Fibroblast of lung (primary cell): ENCODE results near the gene ARHGEF4. TPM values are rescaled to one million over a fixed set of nuclear protein-coding genes. Genes with fewer than 3 reads are reported as not detected.

Source experiments
- DNase-seq, 2 donors: peaks; one replicate each; pipeline versions ENCODE4 v3.0.0 to v3.0.0-alpha.2; 2010; ENCODE audit warnings: low read depth in 2 of 2
- H2AFZ ChIP-seq: 2 replicates; pipeline ENCODE4 v1.5.1; 2012; ENCODE audit warnings: low read length, control low read depth, inconsistent platforms
- H3K27ac ChIP-seq: 2 replicates; pipeline ENCODE4 v1.5.1; 2011; ENCODE audit warnings: low read length, control low read depth; ENCODE audit not compliant: insufficient read depth
- H3K27me3 ChIP-seq: 2 replicates; pipeline ENCODE4 v1.5.1; 2011; ENCODE audit warnings: mild to moderate bottlenecking, low read length; ENCODE audit not compliant: control insufficient read depth, insufficient read depth
- H3K36me3 ChIP-seq: 2 replicates; pipeline ENCODE4 v1.5.1; 2011; ENCODE audit warnings: low read length; ENCODE audit not compliant: control insufficient read depth, insufficient read depth
- H3K4me1 ChIP-seq: 2 replicates; pipeline ENCODE4 v1.5.1; 2011; ENCODE audit warnings: low read length; ENCODE audit not compliant: control insufficient read depth, insufficient read depth; ENCODE audit errors: extremely low read depth
- H3K4me2 ChIP-seq: 2 replicates; pipeline ENCODE4 v1.5.1; 2011; ENCODE audit warnings: low read length, control low read depth; ENCODE audit not compliant: insufficient read depth; ENCODE audit errors: extremely low read depth
- H3K4me3 ChIP-seq, 4 experiments: fragments of 200-600 bp in 1 of 4; sonication (generic) in 1 of 4; replicated peaks in 1 of 4; 2 replicates each; pipeline ENCODE4 v1.5.1; 2011 to 2016; ENCODE audit warnings: low read length in 4 of 4, low read depth in 3 of 4, mild to moderate bottlenecking in 3 of 4, control low read depth in 2 of 4, inconsistent platforms in 1 of 4, mixed read lengths in 1 of 4; ENCODE audit not compliant: insufficient read depth in 1 of 4; ENCODE audit errors: control extremely low read depth in 1 of 4
- H3K79me2 ChIP-seq: 2 replicates; pipeline ENCODE4 v1.5.1; 2012; ENCODE audit warnings: mild to moderate bottlenecking, low read length, inconsistent platforms; ENCODE audit not compliant: control insufficient read depth, insufficient read depth
- H3K9ac ChIP-seq: 2 replicates; pipeline ENCODE4 v1.5.1; 2011; ENCODE audit warnings: mild to moderate bottlenecking, low read length, control low read depth; ENCODE audit not compliant: insufficient read depth
- H3K9me3 ChIP-seq: 2 replicates; pipeline ENCODE4 v1.5.1; 2012; ENCODE audit warnings: low read depth, low read length; ENCODE audit not compliant: control insufficient read depth, insufficient read depth
- H4K20me1 ChIP-seq: 2 replicates; pipeline ENCODE4 v1.5.1; 2011; ENCODE audit warnings: low read length; ENCODE audit not compliant: control insufficient read depth, insufficient read depth; ENCODE audit errors: extremely low read depth
- EZH2 ChIP-seq: IDR thresholded peaks from 2 replicates; pipeline ENCODE4 v1.5.1; 2012; ENCODE audit warnings: low read length, control low read depth, mild to moderate bottlenecking; ENCODE audit errors: missing control alignments
- polyA plus RNA-seq, 2 donors: library from polyadenylated mRNA; depleted of rRNA in 1 of 2; stranded (reverse) in 1 of 2; unstranded in 1 of 2; fragments of >200 nt; gene quantifications; 2 replicates each; pipeline ENCODE4 v1.2.1, GENCODE V29; 2011 to 2012; ENCODE audit warnings: missing spikeins in 1 of 2
- total RNA-seq: library from RNA; depleted of rRNA; stranded (reverse); fragments of >200 nt; gene quantifications from 2 replicates; pipeline ENCODE4 v1.2.1, GENCODE V29; 2014
- TF ChIP-seq, protein P1 (sequence below), 2 donors: IDR thresholded peaks in 1 of 2; conservative IDR thresholded peaks in 1 of 2; 1 replicate in 1 of 2; 2 replicates in 1 of 2; pipeline ENCODE4 v1.5.1; 2011 to 2012; ENCODE audit warnings: low read length in 2 of 2, control low read depth in 1 of 2, inconsistent platforms in 1 of 2, low read depth in 1 of 2, mild to moderate bottlenecking in 1 of 2

The ARHGEF4 gene
- total and polyA plus RNA-seq, 2 donors (not counting 1 experiment from before 2014, with no cell fraction given): 0.05 to 0.83 TPM

DNA sequence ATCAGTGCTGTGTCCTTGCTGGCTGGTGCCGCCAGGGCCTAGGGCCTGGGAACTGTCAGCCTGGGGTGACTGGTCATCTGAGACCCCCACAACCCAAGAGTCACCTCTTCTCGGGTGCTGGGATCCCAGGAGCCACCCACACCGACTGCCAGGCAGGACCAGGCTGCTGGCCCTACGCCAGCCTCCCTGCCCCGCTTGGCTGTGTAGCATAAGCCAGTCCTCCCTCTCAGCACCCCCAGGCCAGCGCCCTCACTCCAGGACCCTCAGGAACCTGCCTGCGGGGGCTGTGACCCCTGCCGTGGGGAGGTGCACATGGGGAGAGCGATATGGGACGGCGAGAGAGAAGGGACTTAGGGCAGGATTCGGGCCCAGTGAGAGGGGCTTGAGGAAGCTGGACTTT, 9.5 kb downstream of the ARHGEF4 start:
- Histone ChIP-seq H3K4me3 (no peak overlapping the region), H3K27ac (no peak overlapping the region), H3K36me3 (no peaks in the 10 kb centered on the region), H3K9me3 (no peaks in the 10 kb centered on the region), H3K27me3 (no peaks in the 10 kb centered on the region), H3K4me1 (no peaks in the 10 kb centered on the region), H3K9ac (no peak overlapping the region), H4K20me1 (no peaks in the 10 kb centered on the region), H2AFZ (no peak overlapping the region), H3K79me2 (no peaks in the 10 kb centered on the region), H3K4me2 (no peak overlapping the region)
- TF ChIP-seq, protein P1, sequence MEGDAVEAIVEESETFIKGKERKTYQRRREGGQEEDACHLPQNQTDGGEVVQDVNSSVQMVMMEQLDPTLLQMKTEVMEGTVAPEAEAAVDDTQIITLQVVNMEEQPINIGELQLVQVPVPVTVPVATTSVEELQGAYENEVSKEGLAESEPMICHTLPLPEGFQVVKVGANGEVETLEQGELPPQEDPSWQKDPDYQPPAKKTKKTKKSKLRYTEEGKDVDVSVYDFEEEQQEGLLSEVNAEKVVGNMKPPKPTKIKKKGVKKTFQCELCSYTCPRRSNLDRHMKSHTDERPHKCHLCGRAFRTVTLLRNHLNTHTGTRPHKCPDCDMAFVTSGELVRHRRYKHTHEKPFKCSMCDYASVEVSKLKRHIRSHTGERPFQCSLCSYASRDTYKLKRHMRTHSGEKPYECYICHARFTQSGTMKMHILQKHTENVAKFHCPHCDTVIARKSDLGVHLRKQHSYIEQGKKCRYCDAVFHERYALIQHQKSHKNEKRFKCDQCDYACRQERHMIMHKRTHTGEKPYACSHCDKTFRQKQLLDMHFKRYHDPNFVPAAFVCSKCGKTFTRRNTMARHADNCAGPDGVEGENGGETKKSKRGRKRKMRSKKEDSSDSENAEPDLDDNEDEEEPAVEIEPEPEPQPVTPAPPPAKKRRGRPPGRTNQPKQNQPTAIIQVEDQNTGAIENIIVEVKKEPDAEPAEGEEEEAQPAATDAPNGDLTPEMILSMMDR (conservative IDR thresholded peaks at IDR 0.05 in 1 of 2, IDR thresholded peaks at IDR 0.05 in 1 of 2; ENCODE audit: low read depth in 1 of 2, low read length in 2 of 2): no peak
- TF ChIP-seq EZH2: no peak
- DNase-seq: no peak

DNA sequence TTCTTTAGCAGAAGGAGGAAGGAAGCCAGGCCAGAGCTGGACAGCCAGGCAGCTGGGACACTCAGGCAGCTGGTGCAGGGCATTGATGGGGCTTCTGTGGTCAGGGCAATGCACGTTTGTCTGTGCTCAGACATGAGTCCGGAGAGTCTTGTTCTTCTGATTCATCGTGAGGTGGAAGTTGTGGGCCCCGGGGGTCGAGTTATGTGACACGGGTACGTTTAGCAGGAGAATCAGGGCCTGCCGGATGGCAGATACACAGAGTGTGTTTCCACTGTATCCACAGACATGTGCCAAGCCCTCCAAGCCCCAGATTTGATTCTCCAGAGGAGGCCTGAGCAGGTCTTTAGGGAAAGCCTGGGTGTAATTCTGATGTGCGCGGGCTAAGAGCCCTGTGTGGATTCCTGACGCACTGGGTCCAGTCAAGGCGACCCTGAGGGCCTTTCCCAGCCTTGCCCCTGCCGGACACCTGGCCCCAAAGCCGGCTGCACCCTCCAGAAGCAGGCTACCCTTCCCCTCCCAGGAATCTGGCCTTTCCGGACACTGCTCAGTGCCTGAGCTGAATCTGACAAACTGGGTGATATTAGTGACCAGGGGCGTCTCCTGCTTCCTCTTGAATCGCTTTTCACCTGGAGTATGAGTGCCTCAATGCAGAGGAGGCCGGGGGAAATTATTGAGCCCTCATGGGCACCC, 10.1 kb downstream of the ARHGEF4 start:
- Histone ChIP-seq H3K9ac (no peak overlapping the region), H3K9me3 (no peaks in the 10 kb centered on the region), H3K79me2 (no peaks in the 10 kb centered on the region), H2AFZ (no peak overlapping the region), H3K4me3 (no peak overlapping the region), H3K27ac (no peak overlapping the region), H4K20me1 (no peaks in the 10 kb centered on the region), H3K4me2 (no peak overlapping the region), H3K36me3 (no peaks in the 10 kb centered on the region), H3K27me3 (no peaks in the 10 kb centered on the region), H3K4me1 (no peaks in the 10 kb centered on the region)
- TF ChIP-seq, protein P1 (conservative IDR thresholded peaks at IDR 0.05 in 1 of 2, IDR thresholded peaks at IDR 0.05 in 1 of 2; ENCODE audit: low read depth in 1 of 2, low read length in 2 of 2): no peak
- TF ChIP-seq EZH2: no peak
- peak; percentile 31 to 85 for DNase-seq

- H3K27me3 ChIP-seq: no peaks in the 10 kb centered on the region
- TF ChIP-seq EZH2: no peak
- TF ChIP-seq, protein P1 (conservative IDR thresholded peaks at IDR 0.05 in 1 of 2, IDR thresholded peaks at IDR 0.05 in 1 of 2; ENCODE audit: low read depth in 1 of 2, low read length in 2 of 2): no peak
- no peak overlapping the region for H3K27ac ChIP-seq
- H3K79me2 ChIP-seq: no peaks in the 10 kb centered on the region
- DNase-seq: no peak
- H3K36me3 ChIP-seq: no peaks in the 10 kb centered on the region
- H4K20me1 ChIP-seq: no peaks in the 10 kb centered on the region
- no peaks in the 10 kb centered on the region for H3K9me3 ChIP-seq
- no peak overlapping the region for H3K4me3 ChIP-seq
- H2AFZ ChIP-seq: no peak overlapping the region
- H3K9ac ChIP-seq: no peak overlapping the region
- no peak overlapping the region for H3K4me2 ChIP-seq
- no peaks in the 10 kb centered on the region for H3K4me1 ChIP-seq
Observed at GRCh38 chr2:130847776-130848525, 11.2 kb downstream of the ARHGEF4 start.
